Thyroid gland (tissue), 4 donors: ENCODE results near the gene ABCG1. TPM values are rescaled to one million over a fixed set of nuclear protein-coding genes. Genes with fewer than 3 reads are reported as not detected.

Source experiments
- DNase-seq, 2 donors: peaks; one replicate each; pipeline ENCODE4 v3.0.0-alpha.2; 2019
- H3K27ac ChIP-seq, 3 donors: fragments of 200-600 bp; sonication (generic); 1 replicate in 2 of 3; 2 replicates in 1 of 3; pipeline ENCODE4 v1.5.1; 2016 to 2019; ENCODE audit warnings: mild to moderate bottlenecking in 1 of 3, moderate library complexity in 1 of 3
- H3K27me3 ChIP-seq: fragments of 200-600 bp; sonication (generic); one replicate; pipeline ENCODE4 v1.5.1; 2019
- H3K36me3 ChIP-seq, 2 donors: fragments of 200-600 bp; sonication (generic); one replicate each; pipeline ENCODE4 v1.5.1; 2016 to 2019
- H3K4me1 ChIP-seq, 2 donors: fragments of 200-600 bp; sonication (generic); one replicate each; pipeline ENCODE4 v1.5.1; 2017 to 2019
- H3K4me3 ChIP-seq, 3 donors: fragments of 200-600 bp; sonication (generic); replicated peaks in 1 of 3; 1 replicate in 2 of 3; 2 replicates in 1 of 3; pipeline ENCODE4 v1.5.1; 2016; ENCODE audit warnings: mild to moderate bottlenecking in 1 of 3
- H3K9me3 ChIP-seq: fragments of 200-600 bp; sonication (generic); one replicate; pipeline ENCODE4 v1.5.1; 2017
- CTCF ChIP-seq, 6 experiments: fragments of 200-600 bp in 3 of 6; fragments of 450-650 bp in 3 of 6; sonication (generic) in 3 of 6; IDR thresholded peaks; one replicate each; pipeline ENCODE4 v1.5.1; 2016 to 2019; ENCODE audit warnings: antibody characterized with exemption in 6 of 6, mild to moderate bottlenecking in 2 of 6, inconsistent platforms in 1 of 6, moderate library complexity in 1 of 6
- POLR2A ChIP-seq, 2 donors: fragments of 450-650 bp; IDR thresholded peaks; one replicate each; pipeline ENCODE4 v1.6.1; 2017; ENCODE audit warnings: antibody characterized with exemption in 2 of 2, mild to moderate bottlenecking in 2 of 2, moderate library complexity in 1 of 2
- WGBS, 2 donors: methylation state at CpG; one replicate each; pipeline ENCODE4 v1.1.5; 2017; 5-methylcytosine and 5-hydroxymethylcytosine counted together
- intact Hi-C: fragments of 100-400 bp; cut with DNase I; formaldehyde crosslinking; loops from one replicate; pipeline ENCODE4 v1.15.1; 2023
- total RNA-seq, 4 donors: library from RNA; depleted of rRNA; stranded (reverse); fragments of >200 nt; gene quantifications; one replicate each; pipeline ENCODE4 v1.2.3, GENCODE V29; 2016

ABCG1 gene
- total RNA-seq, 4 donors from 2014 or later: 13.8 to 34.1 (median 18.9) TPM

- intact Hi-C loops: no loop called here
- Histone ChIP-seq H3K27me3 (no peaks in the 10 kb centered on the region), H3K4me3 (no peak overlapping the region), H3K9me3 (no peaks in the 10 kb centered on the region), H3K27ac (no peak overlapping the region), H3K36me3 (no peaks in the 10 kb centered on the region), H3K4me1 (no peaks in the 10 kb centered on the region)
- TF ChIP-seq CTCF (IDR thresholded peaks at IDR 0.05) (no peak), POLR2A (IDR thresholded peaks at IDR 0.05) (no peak)
- WGBS, 2 donors: 96 to 97% methylated on average over 8 to 11 of the region's 11 CpGs
- no peak for DNase-seq
Observed at GRCh38 chr21:42252778-42253340, 33.9 kb downstream of the ABCG1 start.

DNA sequence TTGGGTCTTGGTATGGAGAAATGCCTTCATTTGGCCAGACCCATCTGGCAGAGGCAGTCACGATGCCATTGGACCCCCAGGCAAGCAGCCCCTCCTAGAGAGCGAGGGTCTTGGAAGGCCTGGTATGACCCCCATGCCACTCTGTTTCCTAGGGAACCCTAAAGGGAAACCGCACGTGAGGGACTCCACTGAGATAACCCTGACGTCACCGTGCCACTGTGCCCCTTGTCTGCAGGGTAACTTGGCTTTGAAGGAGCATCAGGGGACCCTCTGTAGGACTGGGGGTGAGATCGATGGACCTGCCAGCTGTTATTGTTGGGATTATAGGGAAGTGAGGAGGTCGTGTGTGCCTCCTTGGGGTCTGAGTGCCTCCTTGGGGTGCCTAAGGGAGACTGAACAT lies 34.5 kb downstream of the ABCG1 start:
- 90 to 93% methylated on average over 6 to 8 of the region's 8 CpGs for WGBS, 2 donors
- Histone ChIP-seq H3K4me1 (no peaks in the 10 kb centered on the region), H3K27me3 (no peaks in the 10 kb centered on the region), H3K4me3 (no peak overlapping the region), H3K36me3 (no peaks in the 10 kb centered on the region), H3K27ac (no peak overlapping the region), H3K9me3 (no peaks in the 10 kb centered on the region)
- TF ChIP-seq CTCF (IDR thresholded peaks at IDR 0.05): no peak
- TF ChIP-seq POLR2A (IDR thresholded peaks at IDR 0.05): no peak
- intact Hi-C loops: no loop called here
- DNase-seq: no peak

DNA sequence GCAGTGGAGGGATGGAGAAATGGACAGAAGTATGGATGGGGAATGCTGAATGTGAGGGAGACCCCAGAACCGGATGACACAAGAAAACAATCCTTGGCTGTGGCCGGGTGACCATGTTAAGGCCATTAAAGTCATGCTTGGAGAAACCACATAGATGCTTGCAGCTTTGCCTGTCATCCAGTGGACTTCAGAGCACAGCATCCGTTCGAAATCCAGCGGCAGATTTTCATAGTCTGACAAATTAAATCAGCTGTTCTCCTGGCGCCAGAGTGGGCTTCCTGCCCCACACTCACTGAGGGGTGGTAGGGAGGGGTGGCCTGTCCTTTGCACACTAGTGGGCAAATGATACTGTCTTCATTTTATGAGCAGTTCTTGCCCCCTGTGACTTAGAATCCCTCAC lies 35.1 kb downstream of the ABCG1 start:
- H3K27ac ChIP-seq: no peak overlapping the region
- H3K27me3 ChIP-seq: no peaks in the 10 kb centered on the region
- H3K4me1 ChIP-seq: peaks cover 0 to 5% of the 10 kb centered on the region in 2 donors
- 80 to 82% methylated on average over 6 of the region's 6 CpGs for WGBS, 2 donors
- no peak for DNase-seq
- TF ChIP-seq CTCF (IDR thresholded peaks at IDR 0.05) (no peak), POLR2A (IDR thresholded peaks at IDR 0.05) (no peak)
- no peaks in the 10 kb centered on the region for H3K9me3 ChIP-seq
- no peaks in the 10 kb centered on the region for H3K36me3 ChIP-seq
- intact Hi-C loops: no loop called here
- H3K4me3 ChIP-seq: no peak overlapping the region

DNA sequence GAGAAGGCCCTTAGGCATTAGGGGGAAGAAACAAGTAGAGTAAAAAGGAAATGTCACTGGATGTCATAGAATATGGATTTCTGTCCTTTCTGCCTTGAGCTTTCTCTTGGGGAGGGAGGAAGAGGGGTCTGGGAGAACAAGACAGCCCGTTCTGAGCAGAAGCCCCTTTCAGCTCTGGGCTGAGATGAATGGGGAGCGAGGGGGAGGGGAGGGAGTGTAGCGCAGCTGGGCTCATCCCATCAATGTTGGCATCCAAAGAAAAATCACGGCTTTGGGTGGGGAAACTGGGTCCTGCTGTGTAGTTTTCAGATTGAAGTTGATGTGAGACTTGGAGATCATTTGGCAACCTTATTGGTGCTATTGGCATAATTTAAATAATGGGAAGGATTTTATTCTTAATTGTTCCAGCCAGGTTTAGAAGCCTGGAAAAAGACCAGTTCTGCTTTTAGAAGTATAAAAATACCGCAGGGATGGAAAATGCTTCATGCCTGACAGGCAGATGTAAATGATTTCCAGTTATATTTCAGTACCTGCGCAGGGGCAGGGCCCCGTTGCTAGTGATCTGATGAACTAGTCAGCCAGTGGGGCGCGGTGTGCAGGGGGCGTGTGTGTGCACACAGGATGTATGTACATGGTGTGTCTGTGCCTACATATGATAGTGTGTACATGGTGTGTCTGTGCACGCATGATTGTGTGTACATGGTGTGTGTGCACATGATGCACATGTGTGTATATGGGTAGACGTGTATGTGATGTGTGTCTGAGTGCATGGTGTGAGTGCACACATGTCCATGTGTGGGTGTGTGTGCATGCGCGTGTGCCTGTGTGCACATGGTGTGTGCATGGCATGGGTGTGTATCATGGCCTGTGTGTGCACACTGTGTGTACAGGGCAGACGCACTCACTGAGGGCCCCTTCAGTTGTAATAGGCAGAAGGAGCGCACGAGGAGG lies 36.0 kb downstream of the ABCG1 start:
- Histone ChIP-seq H3K27me3 (no peaks in the 10 kb centered on the region), H3K4me3 (no peak overlapping the region), H3K27ac (no peak overlapping the region), H3K4me1 (peaks cover 0 to 7% of the 10 kb centered on the region in 2 donors), H3K36me3 (no peaks in the 10 kb centered on the region), H3K9me3 (no peaks in the 10 kb centered on the region)
- no peak for DNase-seq
- 82 to 87% methylated on average over 17 of the region's 17 CpGs for WGBS, 2 donors
- intact Hi-C loops: no loop called here
- TF ChIP-seq POLR2A (IDR thresholded peaks at IDR 0.05) (no peak), CTCF (IDR thresholded peaks at IDR 0.05) (no peak)

DNA sequence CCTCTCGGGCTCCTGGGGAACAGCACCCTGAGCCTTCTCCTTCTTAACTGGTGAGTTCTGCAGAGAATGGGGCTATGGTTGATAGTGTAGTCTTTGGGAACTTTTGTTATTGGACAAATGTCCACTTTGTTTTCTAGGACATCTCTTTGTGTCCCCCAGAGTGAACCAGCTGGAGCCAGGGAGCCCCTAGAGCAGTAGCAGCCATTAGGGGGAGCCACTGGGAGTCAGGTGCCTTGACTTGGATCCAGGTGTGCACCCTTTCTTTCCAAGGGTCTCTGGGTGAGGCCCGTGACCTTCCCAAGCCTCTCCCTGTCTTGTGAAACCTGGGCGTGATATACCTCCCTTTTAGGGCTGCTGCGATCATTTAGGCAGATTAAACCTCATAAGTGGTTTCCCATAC lies 36.9 kb downstream of the ABCG1 start:
- no peaks in the 10 kb centered on the region for H3K9me3 ChIP-seq
- peaks cover 0 to 11% of the 10 kb centered on the region in 2 donors for H3K4me1 ChIP-seq
- no peak for TF ChIP-seq CTCF (IDR thresholded peaks at IDR 0.05)
- TF ChIP-seq POLR2A (IDR thresholded peaks at IDR 0.05): no peak
- WGBS, 2 donors: 92 to 97% methylated on average over 4 of the region's 4 CpGs
- intact Hi-C loops: no loop called here
- no peak overlapping the region for H3K4me3 ChIP-seq
- H3K27ac ChIP-seq: no peak overlapping the region
- DNase-seq: no peak
- H3K36me3 ChIP-seq: no peaks in the 10 kb centered on the region
- no peaks in the 10 kb centered on the region for H3K27me3 ChIP-seq
